Mucosa of descending colon (tissue), 3 donors: Measurements from ENCODE around the gene CLEC2A. TPM values are rescaled to one million over a fixed set of nuclear protein-coding genes. Genes with fewer than 3 reads are reported as not detected.
"Not testable (repeated sequence)": the region's sequence is repeated elsewhere in the genome, so short reads cannot be mapped to it uniquely, and the experiment has no call there.

Source experiments
- ATAC-seq: fragments of 200-7000 bp; cut with Tn5 transposase; one replicate; pipeline ENCODE4 v1.9.1; 2020; ENCODE audit warnings: mild to moderate bottlenecking, moderate library complexity
- DNase-seq, 3 donors: peaks; one replicate each; pipeline ENCODE4 v3.0.0-alpha.2; 2020
- H3K36me3 ChIP-seq: fragments of 200-600 bp; one replicate; pipeline ENCODE4 v1.8.0; 2021; ENCODE audit warnings: low read depth, mild to moderate bottlenecking
- H3K4me1 ChIP-seq: fragments of 200-600 bp; one replicate; pipeline ENCODE4 v1.8.0; 2021; ENCODE audit warnings: low read depth, mild to moderate bottlenecking
- H3K4me3 ChIP-seq: fragments of 200-600 bp; one replicate; pipeline ENCODE4 v1.8.0; 2021; ENCODE audit warnings: mild to moderate bottlenecking
- H3K9me3 ChIP-seq: fragments of 200-600 bp; one replicate; pipeline ENCODE4 v1.8.0; 2021; ENCODE audit warnings: mild to moderate bottlenecking
- CTCF ChIP-seq: fragments of 200-600 bp; IDR thresholded peaks from one replicate; pipeline ENCODE4 v1.8.0; 2022; ENCODE audit warnings: antibody characterized with exemption, mild to moderate bottlenecking
- intact Hi-C, 2 donors: fragments of 100-400 bp; cut with DNase I in 1 of 2; cut with micrococcal nuclease in 1 of 2; formaldehyde crosslinking; loops; one replicate each; pipeline versions ENCODE4 v1.11.0 to v1.11.1; 2022; cut with DNase I, micrococcal nuclease
- total RNA-seq, 3 donors: library from RNA; stranded (reverse); fragmentation: NEBNext Ultra II Directional in 2 of 3; extraction: Animal tissue kit (Norgen Biotek cat#: 25700) in 2 of 3; gene quantifications; one replicate each; pipeline versions ENCODE4 v1.2.1 to v1.2.4, GENCODE V29; 2021 to 2023
- donor health status: DM: no; HTN: no; CAD: no; lungs with moderate emphysema.
- donor health status: DM: no; HTN: no; CAD: no.
- donor health status: DM: no; HTN: yes; CAD: no.

CLEC2A gene
- total RNA-seq, 3 donors from 2014 or later = not detected

GRCh38 chr12:9880532-9881078 lies 51.6 kb downstream of the CLEC2A start:
- no peaks in the 10 kb centered on the region for H3K9me3 ChIP-seq
- intact Hi-C loops = no loop called here
- ATAC-seq (no peak), DNase-seq (no peak)
- H3K36me3 ChIP-seq = no peaks in the 10 kb centered on the region
- TF ChIP-seq CTCF = no peak
- H3K4me1 ChIP-seq = no peaks in the 10 kb centered on the region
- no peak overlapping the region for H3K4me3 ChIP-seq

GRCh38 chr12:9876120-9876519 lies 56.0 kb downstream of the CLEC2A start:
- H3K4me1 ChIP-seq, intact Hi-C loops, DNase-seq: not testable (repeated sequence)

GRCh38 chr12:9872742-9873141 lies 59.4 kb downstream of the CLEC2A start:
- Histone ChIP-seq H3K4me1 (no peaks in the 10 kb centered on the region), H3K4me3 (no peak overlapping the region), H3K9me3 (no peaks in the 10 kb centered on the region), H3K36me3 (no peaks in the 10 kb centered on the region)
- no peak for TF ChIP-seq CTCF
- no peak for ATAC-seq
- intact Hi-C loops = no loop called here
- DNase-seq = no peak

More at GRCh38 chr12:9876120-9876519, 56.0 kb downstream of the CLEC2A start:
- not testable (repeated sequence) for ATAC-seq, H3K4me3 ChIP-seq, H3K36me3 ChIP-seq, H3K9me3 ChIP-seq

GRCh38 chr12:9872162-9872561 lies 60.0 kb downstream of the CLEC2A start:
- TF ChIP-seq CTCF = no peak
- ATAC-seq (no peak), DNase-seq (no peak)
- intact Hi-C loops = no loop called here
- H3K36me3 ChIP-seq = no peaks in the 10 kb centered on the region
- H3K4me1 ChIP-seq = no peaks in the 10 kb centered on the region
- no peaks in the 10 kb centered on the region for H3K9me3 ChIP-seq
- no peak overlapping the region for H3K4me3 ChIP-seq

- intact Hi-C loops = no loop called here
- H3K9me3 ChIP-seq = no peaks in the 10 kb centered on the region
- no peak for ATAC-seq
- no peak overlapping the region for H3K4me3 ChIP-seq
- no peaks in the 10 kb centered on the region for H3K36me3 ChIP-seq
- DNase-seq = no peak
- TF ChIP-seq CTCF = no peak
- no peaks in the 10 kb centered on the region for H3K4me1 ChIP-seq
These were observed 61.8 kb downstream of the CLEC2A start for GRCh38 chr12:9870286-9870866.

- TF ChIP-seq CTCF = no peak
- DNase-seq (peak in 1 of 3 donors; percentile 22), ATAC-seq (peak; percentile 88)
- Histone ChIP-seq H3K4me1 (no peaks in the 10 kb centered on the region), H3K36me3 (no peaks in the 10 kb centered on the region), H3K9me3 (no peaks in the 10 kb centered on the region), H3K4me3 (peak within 1 kb of the TSS; percentile 11)
- intact Hi-C loops = no loop called here
These were observed 62.6 kb downstream of the CLEC2A start, which contains the start of gene CLEC2B for GRCh38 chr12:9869307-9870161. CLEC2B (minus strand) TSS chr12:9869354.
